Colonic mucosa (tissue), 4 donors: Measurements from ENCODE around the gene KCNG4. TPM values are rescaled to one million over a fixed set of nuclear protein-coding genes. Genes with fewer than 3 reads are reported as not detected.
A peak's percentile ranks its signal among the peaks of the same experiment; 100 is the strongest.

ENCODE experiments used
- DNase-seq: peaks from one replicate; pipeline ENCODE4 v3.0.0-alpha.2; 2020
- H3K27ac ChIP-seq: fragments of 200-600 bp; one replicate; pipeline ENCODE4 v1.8.0; 2021
- H3K27me3 ChIP-seq: fragments of 200-600 bp; one replicate; pipeline ENCODE4 v1.8.0; 2021
- H3K36me3 ChIP-seq: fragments of 200-600 bp; one replicate; pipeline ENCODE4 v1.8.0; 2021
- H3K4me1 ChIP-seq: fragments of 200-600 bp; one replicate; pipeline ENCODE4 v1.8.0; 2021; ENCODE audit warnings: mild to moderate bottlenecking
- H3K4me3 ChIP-seq: fragments of 200-600 bp; one replicate; pipeline ENCODE4 v1.8.0; 2021
- H3K9ac ChIP-seq, 2 donors: one replicate each; pipeline ENCODE4 v1.7.0; 2013; ENCODE audit warnings: control low read depth in 2 of 2, low read depth in 2 of 2, low read length in 2 of 2
- H3K9me3 ChIP-seq: fragments of 200-600 bp; one replicate; pipeline ENCODE4 v1.8.0; 2021
- CTCF ChIP-seq: fragments of 200-600 bp; IDR thresholded peaks from one replicate; pipeline ENCODE4 v1.8.0; 2022; ENCODE audit warnings: antibody characterized with exemption, mild to moderate bottlenecking
- intact Hi-C: fragments of 100-400 bp; cut with DNase I; formaldehyde crosslinking; loops from one replicate; pipeline ENCODE4 v1.14.1; 2022
- total RNA-seq, 2 donors: library from RNA; stranded (reverse); fragmentation: NEBNext Ultra II Directional in 1 of 2; extraction: Animal tissue kit (Norgen Biotek cat#: 25700) in 1 of 2; gene quantifications; one replicate each; pipeline ENCODE4 v1.2.1, GENCODE V29; 2021
- donor health status: healthy.
- donor health status: DM: no; HTN: no; CAD: no.
- donor health status: DM: no; HTN: no; CAD: no.

The KCNG4 gene
- total RNA-seq, 2 donors from 2014 or later = not detected

- Histone ChIP-seq H3K27ac (no peak overlapping the region), H3K4me3 (no peak overlapping the region), H3K9me3 (no peaks in the 10 kb centered on the region), H3K9ac (no peak overlapping the region), H3K27me3 (no peaks in the 10 kb centered on the region), H3K4me1 (peaks cover 4% of the 10 kb centered on the region), H3K36me3 (no peaks in the 10 kb centered on the region)
- no peak for DNase-seq
- intact Hi-C loops = loop anchor here (10.0 kb wide), 2 partner anchors 215 to 305 kb away; partner anchors contain the start of gene NECAB2
- TF ChIP-seq CTCF = no peak
Observed at GRCh38 chr16:84179612-84180320, 60.0 kb downstream of the KCNG4 start.

- peaks cover 4% of the 10 kb centered on the region for H3K4me1 ChIP-seq
- intact Hi-C loops = no loop called here
- H3K4me3 ChIP-seq = no peak overlapping the region
- DNase-seq = no peak
- no peaks in the 10 kb centered on the region for H3K27me3 ChIP-seq
- TF ChIP-seq CTCF = no peak
- H3K36me3 ChIP-seq = no peaks in the 10 kb centered on the region
- no peaks in the 10 kb centered on the region for H3K9me3 ChIP-seq
- H3K9ac ChIP-seq = no peak overlapping the region
- H3K27ac ChIP-seq = no peak overlapping the region
Observed at GRCh38 chr16:84178892-84179611, 60.8 kb downstream of the KCNG4 start.

GRCh38 chr16:84178146-84178765 lies 61.6 kb downstream of the KCNG4 start:
- no peak overlapping the region for H3K4me3 ChIP-seq
- H3K27me3 ChIP-seq = no peaks in the 10 kb centered on the region
- H3K27ac ChIP-seq = no peak overlapping the region
- no peak for DNase-seq
- intact Hi-C loops = no loop called here
- H3K9ac ChIP-seq = no peak overlapping the region
- no peaks in the 10 kb centered on the region for H3K36me3 ChIP-seq
- H3K4me1 ChIP-seq = peaks cover 4% of the 10 kb centered on the region
- TF ChIP-seq CTCF = no peak
- no peaks in the 10 kb centered on the region for H3K9me3 ChIP-seq

- H3K27me3 ChIP-seq = no peaks in the 10 kb centered on the region
- peaks cover 4% of the 10 kb centered on the region for H3K4me1 ChIP-seq
- H3K36me3 ChIP-seq = no peaks in the 10 kb centered on the region
- H3K9ac ChIP-seq = no peak overlapping the region
- no peak for DNase-seq
- no peaks in the 10 kb centered on the region for H3K9me3 ChIP-seq
- no peak overlapping the region for H3K27ac ChIP-seq
- TF ChIP-seq CTCF = no peak
- intact Hi-C loops = no loop called here
- H3K4me3 ChIP-seq = no peak overlapping the region
Observed at GRCh38 chr16:84177741-84178073, 62.1 kb downstream of the KCNG4 start.

- no peak for TF ChIP-seq CTCF
- H3K9ac ChIP-seq = peak overlapping the region; percentile 50 to 61
- intact Hi-C loops = no loop called here
- peaks cover 4% of the 10 kb centered on the region for H3K4me1 ChIP-seq
- H3K27ac ChIP-seq = no peak overlapping the region
- no peak for DNase-seq
- H3K9me3 ChIP-seq = no peaks in the 10 kb centered on the region
- H3K27me3 ChIP-seq = no peaks in the 10 kb centered on the region
- H3K36me3 ChIP-seq = no peaks in the 10 kb centered on the region
- H3K4me3 ChIP-seq = no peak overlapping the region
Observed at GRCh38 chr16:84176192-84177053, 63.4 kb downstream of the KCNG4 start.
